HEK293T (cell line): Measurements from ENCODE around the gene MYO7A.

Source experiments
- CTCF ChIA-PET: fragments of 350-600 bp; formaldehyde crosslinking; extraction: SDS; loops from one replicate; lab custom pipeline; 2021; ENCODE audit warnings: antibody characterized with exemption, inconsistent platforms; lab: Yijun Ruan, JAX
- POLR2A ChIA-PET: fragments of 350-600 bp; formaldehyde crosslinking; extraction: SDS; loops from one replicate; lab custom pipeline; 2020; ENCODE audit warnings: antibody characterized with exemption, inconsistent platforms; lab: Yijun Ruan, JAX
- DNase-seq: peaks from one replicate; pipeline ENCODE4 v3.0.0; 2012; ENCODE audit warnings: mixed read lengths; ENCODE audit errors: extremely low spot score
- ARNT ChIP-seq: fragments of 450-650 bp; IDR thresholded peaks from 2 replicates; pipeline ENCODE4 v1.6.1; 2017; ENCODE audit warnings: mild to moderate bottlenecking
- BHLHE40 ChIP-seq: fragments of 450-650 bp; IDR thresholded peaks from 2 replicates; pipeline ENCODE4 v1.6.1; 2016; ENCODE audit warnings: mild to moderate bottlenecking, moderate library complexity, borderline replicate concordance
- CTBP1 ChIP-seq: fragments of 450-650 bp; IDR thresholded peaks from 2 replicates; pipeline ENCODE4 v1.6.1; 2016; ENCODE audit warnings: borderline replicate concordance
- ELF4 ChIP-seq: fragments of 450-650 bp; IDR thresholded peaks from 2 replicates; pipeline ENCODE4 v1.6.1; 2017; ENCODE audit warnings: antibody characterized with exemption
- FOXA1 ChIP-seq: fragments of 450-650 bp; IDR thresholded peaks from 2 replicates; pipeline ENCODE4 v1.6.1; 2016; ENCODE audit warnings: mild to moderate bottlenecking
- FOXK2 ChIP-seq: fragments of 450-650 bp; IDR thresholded peaks from 2 replicates; pipeline ENCODE4 v1.6.1; 2016; ENCODE audit warnings: mild to moderate bottlenecking
- FOXM1 ChIP-seq: fragments of 450-650 bp; IDR thresholded peaks from 2 replicates; pipeline ENCODE4 v1.6.1; 2017; ENCODE audit warnings: mild to moderate bottlenecking, borderline replicate concordance
- HDGF ChIP-seq: fragments of 450-650 bp; IDR thresholded peaks from 2 replicates; pipeline ENCODE4 v1.6.1; 2017; ENCODE audit warnings: antibody characterized with exemption, borderline replicate concordance
- L3MBTL2 ChIP-seq: fragments of 450-650 bp; conservative IDR thresholded peaks from 2 replicates; pipeline ENCODE4 v1.6.1; 2016; ENCODE audit warnings: mild to moderate bottlenecking
- LEF1 ChIP-seq: fragments of 450-650 bp; IDR thresholded peaks from 2 replicates; pipeline ENCODE4 v1.6.1; 2017; ENCODE audit warnings: mild to moderate bottlenecking, borderline replicate concordance
- NFRKB ChIP-seq: fragments of 450-650 bp; IDR thresholded peaks from 2 replicates; pipeline ENCODE4 v1.6.1; 2016; ENCODE audit warnings: mild to moderate bottlenecking, moderate library complexity
- SP1 ChIP-seq: fragments of 450-650 bp; IDR thresholded peaks from 2 replicates; pipeline ENCODE4 v1.6.1; 2017
- SUZ12 ChIP-seq: fragments of 450-650 bp; IDR thresholded peaks from 2 replicates; pipeline ENCODE4 v1.6.1; 2016; ENCODE audit warnings: mild to moderate bottlenecking
- TARDBP ChIP-seq: fragments of 450-650 bp; IDR thresholded peaks from 2 replicates; pipeline ENCODE4 v1.6.1; 2016
- ZNF384 ChIP-seq: fragments of 450-650 bp; IDR thresholded peaks from 2 replicates; pipeline ENCODE4 v1.6.1; 2016
- TF ChIP-seq, protein P1 (sequence below): fragments of 450-650 bp; IDR thresholded peaks from 2 replicates; pipeline ENCODE4 v1.6.1; 2016

MYO7A gene

DNA sequence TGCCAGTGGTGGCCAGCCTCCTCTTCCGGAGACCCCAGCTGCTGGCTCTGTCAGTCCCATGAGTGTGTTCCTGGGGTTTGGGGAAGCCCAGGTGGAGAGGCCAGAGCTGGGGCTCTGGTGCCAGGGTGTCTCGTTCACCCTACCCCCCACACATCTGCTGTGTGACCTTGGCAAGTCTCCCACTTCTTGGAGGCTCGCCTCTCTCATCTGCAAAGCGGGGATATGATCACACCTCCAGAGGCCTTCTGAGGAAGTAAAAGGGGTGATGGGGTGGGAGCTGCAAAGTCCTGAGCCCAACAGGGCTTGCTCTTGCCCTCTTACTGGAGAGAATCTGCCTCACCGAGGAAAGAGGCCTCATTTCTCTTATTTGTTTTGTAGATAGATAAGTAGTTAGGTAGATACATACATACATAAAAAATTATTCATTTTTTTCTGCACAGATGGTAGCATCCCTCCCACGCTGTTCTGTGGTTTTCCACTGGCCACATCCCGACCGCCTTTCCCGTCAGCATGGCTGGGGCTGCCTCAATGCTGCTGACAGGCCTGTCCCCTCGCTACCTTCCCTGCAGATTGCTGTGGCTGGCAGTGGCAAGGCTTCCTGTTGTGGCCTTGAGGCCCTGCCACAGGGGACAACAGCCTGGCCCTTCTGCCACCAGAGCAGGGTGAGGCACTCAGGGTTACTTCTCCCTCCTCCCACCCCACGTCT is 23.9 kb downstream of the MYO7A start:
- TF ChIP-seq LEF1 (no peak), L3MBTL2 (no peak), FOXA1 (no peak)
- ChIA-PET CTCF (no interaction called here), POLR2A (no interaction called here)
- no peak for DNase-seq

- POLR2A ChIA-PET: no interaction called here
- TF ChIP-seq L3MBTL2 (no peak), LEF1 (no peak), SP1 (no peak), HDGF (no peak), SUZ12 (no peak), FOXK2 (no peak), ZNF384 (no peak), NFRKB (no peak), CTBP1 (no peak)
- TF ChIP-seq, protein P1, sequence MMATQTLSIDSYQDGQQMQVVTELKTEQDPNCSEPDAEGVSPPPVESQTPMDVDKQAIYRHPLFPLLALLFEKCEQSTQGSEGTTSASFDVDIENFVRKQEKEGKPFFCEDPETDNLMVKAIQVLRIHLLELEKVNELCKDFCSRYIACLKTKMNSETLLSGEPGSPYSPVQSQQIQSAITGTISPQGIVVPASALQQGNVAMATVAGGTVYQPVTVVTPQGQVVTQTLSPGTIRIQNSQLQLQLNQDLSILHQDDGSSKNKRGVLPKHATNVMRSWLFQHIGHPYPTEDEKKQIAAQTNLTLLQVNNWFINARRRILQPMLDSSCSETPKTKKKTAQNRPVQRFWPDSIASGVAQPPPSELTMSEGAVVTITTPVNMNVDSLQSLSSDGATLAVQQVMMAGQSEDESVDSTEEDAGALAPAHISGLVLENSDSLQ: no peak
- DNase-seq: no peak
- CTCF ChIA-PET: no interaction called here
Measured at GRCh38 chr11:77152846-77153245, 24.8 kb downstream of the MYO7A start.

GRCh38 chr11:77153276-77154185 is 25.5 kb downstream of the MYO7A start:
- no peak for TF ChIP-seq SP1
- no peak for TF ChIP-seq LEF1
- POLR2A ChIA-PET: no interaction called here
- DNase-seq: no peak
- CTCF ChIA-PET: no interaction called here

DNA sequence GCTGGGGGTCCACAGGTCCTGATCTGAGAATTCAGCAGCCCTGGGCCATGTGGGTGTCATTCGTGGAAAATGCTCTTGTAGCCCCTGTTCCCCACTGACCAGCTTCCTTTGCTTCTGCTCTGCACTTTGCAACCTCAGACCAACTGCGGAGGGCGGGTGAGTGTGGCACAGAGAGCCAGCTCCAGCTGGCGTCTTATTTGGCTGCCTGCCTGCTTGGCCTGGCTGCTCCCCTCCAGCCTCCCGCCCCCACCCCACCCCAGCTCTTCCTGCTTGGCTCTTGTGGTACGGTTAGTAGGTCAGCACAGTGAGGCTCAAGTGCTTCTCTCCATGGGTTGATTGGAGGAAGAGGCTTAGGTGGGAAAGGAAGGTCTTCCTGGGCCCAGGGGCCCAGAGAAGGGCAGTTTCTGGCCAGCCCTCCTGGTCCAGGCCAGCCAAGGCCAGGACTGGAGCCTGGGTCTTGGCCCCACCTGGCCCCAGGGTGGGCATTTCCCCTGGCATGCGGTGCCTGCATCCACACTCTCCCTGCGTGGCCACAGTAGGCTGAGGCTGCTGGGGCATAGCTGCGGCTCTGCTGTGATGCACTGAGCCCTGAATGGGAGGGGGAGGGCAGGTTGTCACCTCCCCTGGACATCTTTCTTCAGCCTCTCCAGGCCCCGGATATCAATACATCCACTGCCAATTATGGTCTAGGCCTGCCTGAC is 26.5 kb downstream of the MYO7A start:
- ChIA-PET POLR2A (no interaction called here), CTCF (no interaction called here)

DNA sequence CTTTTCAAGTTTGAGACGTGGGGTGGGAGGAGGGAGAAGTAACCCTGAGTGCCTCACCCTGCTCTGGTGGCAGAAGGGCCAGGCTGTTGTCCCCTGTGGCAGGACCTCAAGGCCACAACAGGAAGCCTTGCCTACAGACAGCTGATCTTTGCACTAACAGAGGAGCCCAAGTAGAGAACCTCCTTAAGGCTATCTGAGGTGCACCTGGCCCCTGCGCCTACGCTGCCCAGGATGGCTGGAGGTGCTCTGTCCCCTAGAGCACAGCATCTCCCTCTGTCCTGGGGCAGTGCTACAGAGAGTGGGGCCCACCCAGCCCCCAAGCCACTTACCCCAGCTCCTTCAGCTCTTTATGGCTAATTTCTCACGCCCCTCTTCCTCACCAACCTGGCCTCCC is 27.0 kb downstream of the MYO7A start:
- POLR2A ChIA-PET: no interaction called here
- DNase-seq: no peak
- TF ChIP-seq, protein P1: no peak
- TF ChIP-seq FOXM1 (no peak), FOXA1 (no peak), TARDBP (no peak), LEF1 (no peak), SP1 (no peak), L3MBTL2 (no peak), ZNF384 (no peak), BHLHE40 (no peak)
- CTCF ChIA-PET: no interaction called here

More for the DNA sequence above, 26.5 kb downstream of the MYO7A start:
- no peak for DNase-seq
- TF ChIP-seq ZNF384: no peak
- TF ChIP-seq CTBP1: no peak
- no peak for TF ChIP-seq FOXA1
- no peak for TF ChIP-seq SUZ12
- TF ChIP-seq LEF1: no peak

- DNase-seq: no peak
- ChIA-PET POLR2A (no interaction called here), CTCF (no interaction called here)
- TF ChIP-seq NFRKB (no peak), ARNT (no peak), TARDBP (no peak), CTBP1 (no peak), SP1 (no peak), LEF1 (no peak), BHLHE40 (no peak), L3MBTL2 (no peak), FOXK2 (no peak), ELF4 (no peak), FOXA1 (no peak), ZNF384 (no peak), FOXM1 (no peak), SUZ12 (no peak), HDGF (no peak)
- TF ChIP-seq, protein P1: no peak
Measured at GRCh38 chr11:77155556-77156130, 27.6 kb downstream of the MYO7A start.
